HEK293 (cell line): ENCODE data around the gene ALOXE3.

ENCODE experiments used
- CTCF ChIA-PET: fragments of 350-600 bp; formaldehyde crosslinking; extraction: SDS; loops from one replicate; lab custom pipeline; 2021; ENCODE audit warnings: antibody characterized with exemption; lab: Yijun Ruan, JAX
- POLR2A ChIA-PET: fragments of 300-600 bp; formaldehyde crosslinking; extraction: SDS; loops from one replicate; lab custom pipeline; 2020; ENCODE audit warnings: antibody characterized with exemption, inconsistent platforms; lab: Yijun Ruan, JAX
- H3K27ac ChIP-seq: fragments of 200-500 bp; sonication (Bioruptor generic); 2 replicates; pipeline ENCODE4 v1.5.1; 2014; ENCODE audit warnings: low read depth, low read length, control low read depth, inconsistent platforms; ENCODE audit errors: extremely low read depth
- H3K36me3 ChIP-seq, 2 experiments: fragments of 200-500 bp in 1 of 2; sonication (Bioruptor generic) in 1 of 2; 1 replicate in 1 of 2; 2 replicates in 1 of 2; pipeline ENCODE4 v1.5.1; 2014 to 2017; ENCODE audit warnings: inconsistent platforms in 2 of 2, low read length in 2 of 2; ENCODE audit not compliant: control insufficient read depth in 2 of 2, insufficient read depth in 1 of 2
- H3K4me1 ChIP-seq: fragments of 200-500 bp; sonication (Bioruptor generic); 2 replicates; pipeline ENCODE4 v1.5.1; 2014; ENCODE audit warnings: mild to moderate bottlenecking, low read length, inconsistent platforms; ENCODE audit not compliant: control insufficient read depth, insufficient read depth
- H3K4me3 ChIP-seq: 2 replicates; pipeline ENCODE4 v1.5.1; 2011; ENCODE audit warnings: low read depth, mild to moderate bottlenecking, control low read depth, low read length, moderate library complexity
- H3K9me3 ChIP-seq: fragments of 200-500 bp; sonication (Bioruptor generic); 2 replicates; pipeline ENCODE4 v1.5.1; 2014; ENCODE audit warnings: low read depth, low read length, inconsistent platforms; ENCODE audit not compliant: control insufficient read depth, insufficient read depth
- GLI4 ChIP-seq: fragments of 450-650 bp; formaldehyde crosslinking; IDR thresholded peaks from 2 replicates; pipeline ENCODE4 v1.5.1; 2016; ENCODE audit warnings: missing biosample characterization, missing genetic modification characterization
- GLIS1 ChIP-seq: fragments of 450-650 bp; formaldehyde crosslinking; IDR thresholded peaks from 2 replicates; pipeline ENCODE4 v1.5.1; 2016; ENCODE audit warnings: missing biosample characterization, missing genetic modification characterization
- HIC1 ChIP-seq: fragments of 450-650 bp; formaldehyde crosslinking; IDR thresholded peaks from 2 replicates; pipeline ENCODE4 v1.5.1; 2016; ENCODE audit warnings: missing biosample characterization, missing genetic modification characterization
- KLF9 ChIP-seq: fragments of 450-650 bp; formaldehyde crosslinking; IDR thresholded peaks from 2 replicates; pipeline ENCODE4 v1.5.1; 2016; ENCODE audit warnings: missing biosample characterization, missing genetic modification characterization, low read depth
- PATZ1 ChIP-seq: fragments of 450-650 bp; formaldehyde crosslinking; IDR thresholded peaks from 2 replicates; pipeline ENCODE4 v1.5.1; 2016; ENCODE audit warnings: missing biosample characterization, missing genetic modification characterization
- SP3 ChIP-seq: fragments of 450-650 bp; formaldehyde crosslinking; IDR thresholded peaks from 2 replicates; pipeline ENCODE4 v1.5.1; 2016; ENCODE audit warnings: missing biosample characterization, missing genetic modification characterization
- SP7 ChIP-seq: fragments of 450-650 bp; formaldehyde crosslinking; IDR thresholded peaks from 2 replicates; pipeline ENCODE4 v1.5.1; 2016; ENCODE audit warnings: missing biosample characterization, missing genetic modification characterization
- ZBTB17 ChIP-seq: fragments of 450-650 bp; formaldehyde crosslinking; IDR thresholded peaks from 2 replicates; pipeline ENCODE4 v1.5.1; 2016; ENCODE audit warnings: missing biosample characterization, missing genetic modification characterization
- ZBTB20 ChIP-seq: fragments of 450-650 bp; formaldehyde crosslinking; IDR thresholded peaks from 2 replicates; pipeline ENCODE4 v1.5.1; 2016; ENCODE audit warnings: missing biosample characterization, missing genetic modification characterization
- ZBTB6 ChIP-seq: fragments of 450-650 bp; formaldehyde crosslinking; IDR thresholded peaks from 2 replicates; pipeline ENCODE4 v1.5.1; 2017; ENCODE audit warnings: missing biosample characterization, missing genetic modification characterization
- ZBTB7A ChIP-seq: fragments of 450-650 bp; formaldehyde crosslinking; IDR thresholded peaks from 2 replicates; pipeline ENCODE4 v1.5.1; 2016; ENCODE audit warnings: low read depth, missing biosample characterization, missing genetic modification characterization
- ZBTB8A ChIP-seq: fragments of 450-650 bp; formaldehyde crosslinking; IDR thresholded peaks from 2 replicates; pipeline ENCODE4 v1.5.1; 2016; ENCODE audit warnings: missing biosample characterization, missing genetic modification characterization
- ZFHX2 ChIP-seq: fragments of 450-650 bp; formaldehyde crosslinking; conservative IDR thresholded peaks from 2 replicates; pipeline ENCODE4 v1.5.1; 2016; ENCODE audit warnings: missing biosample characterization, missing genetic modification characterization
- ZFP69B ChIP-seq: fragments of 450-650 bp; formaldehyde crosslinking; IDR thresholded peaks from 2 replicates; pipeline ENCODE4 v1.5.1; 2016; ENCODE audit warnings: missing biosample characterization, missing genetic modification characterization
- ZNF23 ChIP-seq: fragments of 450-650 bp; formaldehyde crosslinking; IDR thresholded peaks from 2 replicates; pipeline ENCODE4 v1.5.1; 2016; ENCODE audit warnings: missing biosample characterization, missing genetic modification characterization, borderline replicate concordance
- ZNF416 ChIP-seq: fragments of 450-650 bp; formaldehyde crosslinking; IDR thresholded peaks from 2 replicates; pipeline ENCODE4 v1.5.1; 2016; ENCODE audit warnings: missing biosample characterization, missing genetic modification characterization
- ZNF423 ChIP-seq: fragments of 450-650 bp; formaldehyde crosslinking; IDR thresholded peaks from 2 replicates; pipeline ENCODE4 v1.5.1; 2016; ENCODE audit warnings: missing biosample characterization, missing genetic modification characterization
- ZNF501 ChIP-seq: fragments of 450-650 bp; formaldehyde crosslinking; IDR thresholded peaks from 2 replicates; pipeline ENCODE4 v1.5.1; 2016; ENCODE audit warnings: missing biosample characterization, missing genetic modification characterization
- ZNF561 ChIP-seq: fragments of 450-650 bp; IDR thresholded peaks from 2 replicates; pipeline ENCODE4 v1.5.1; 2018; ENCODE audit warnings: missing biosample characterization, missing genetic modification characterization, borderline replicate concordance
- ZNF596 ChIP-seq: fragments of 450-650 bp; IDR thresholded peaks from 2 replicates; pipeline ENCODE4 v1.5.0; 2018; ENCODE audit warnings: missing biosample characterization, mild to moderate bottlenecking, missing genetic modification characterization, moderate library complexity
- ZNF670 ChIP-seq: fragments of 450-650 bp; formaldehyde crosslinking; IDR thresholded peaks from 2 replicates; pipeline ENCODE4 v1.5.1; 2016; ENCODE audit warnings: missing biosample characterization, missing genetic modification characterization, low read depth
- ZNF76 ChIP-seq: fragments of 450-650 bp; formaldehyde crosslinking; IDR thresholded peaks from 2 replicates; pipeline ENCODE4; 2016; ENCODE audit warnings: low read depth, missing biosample characterization, missing genetic modification characterization, borderline replicate concordance
- TF ChIP-seq, protein P1 (sequence below): fragments of 450-650 bp; formaldehyde crosslinking; IDR thresholded peaks from 2 replicates; pipeline ENCODE4 v1.5.1; 2017; ENCODE audit warnings: missing biosample characterization, missing genetic modification characterization
- TF ChIP-seq, protein P2 (sequence below): fragments of 450-650 bp; formaldehyde crosslinking; IDR thresholded peaks from 2 replicates; pipeline ENCODE4 v1.5.1; 2016; ENCODE audit warnings: missing biosample characterization, missing genetic modification characterization
- TF ChIP-seq, protein P3 (sequence below): fragments of 450-650 bp; formaldehyde crosslinking; IDR thresholded peaks from 2 replicates; pipeline ENCODE4 v1.5.1; 2016; ENCODE audit warnings: missing biosample characterization, missing genetic modification characterization

ALOXE3 gene

DNA sequence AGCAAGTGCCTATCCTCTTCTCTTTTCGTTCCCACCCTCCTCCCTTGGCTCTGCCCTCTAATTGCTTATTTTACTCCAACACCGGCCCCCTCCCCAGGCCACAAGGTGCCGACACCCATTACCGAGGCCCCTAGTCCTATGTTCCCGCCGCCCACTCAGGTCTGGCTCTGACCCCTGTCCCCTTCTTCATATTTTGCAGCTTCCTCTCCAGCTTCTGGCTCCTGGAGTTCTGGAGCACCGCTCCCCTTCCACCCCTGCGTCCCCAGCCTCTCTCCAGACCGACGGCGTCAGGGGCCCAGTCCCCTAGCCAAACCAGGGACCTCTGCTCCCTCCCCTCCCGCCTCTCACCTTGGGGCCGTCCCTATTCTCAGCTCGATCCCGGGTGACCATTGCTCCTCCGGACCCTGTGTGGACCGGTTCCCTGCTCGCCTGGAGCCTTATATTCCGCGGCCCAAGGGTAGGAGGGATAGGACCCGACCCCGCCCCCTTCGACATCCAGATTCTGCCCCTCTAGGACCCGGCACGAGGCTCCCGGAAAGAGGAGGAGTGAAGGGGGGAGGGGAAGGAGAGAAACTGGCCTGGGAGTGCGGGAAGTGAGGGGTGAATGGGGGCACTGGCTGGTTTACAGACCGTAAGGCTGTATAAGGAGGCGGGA lies 5.5 kb upstream of the ALOXE3 start, which contains the start of gene HES7:
Gene HES7, minus strand, starts transcription at position 412 of the 655 bp plus-strand sequence. Its CDS starts 22 bp downstream, at position 390.
- Histone ChIP-seq H3K4me1 (peaks cover 14% of the 10 kb centered on the region), H3K27ac (peak within 1 kb of the TSS; percentile 21; the same call in 1 of the 2 replicates), H3K4me3 (peak within 1 kb of the TSS; percentile 70), H3K36me3 (no peaks in the 10 kb centered on the region), H3K9me3 (no peaks in the 10 kb centered on the region)
- ChIA-PET POLR2A (interaction anchor here (0.8 to 3.5 kb wide), 10 partner anchors 16 to 172 kb away, joined by 3 to 27 read pairs (median 4); partner anchors contain the start of genes AURKB, BORCS6 and SLC25A35), CTCF (interaction anchor here (0.6 to 4.1 kb wide), 11 partner anchors 10 to 260 kb away, joined by 3 to 33 read pairs (median 4); no protein-coding TSS in a partner anchor)
- no peak for TF ChIP-seq ZNF670 (tag by site-specific recombination)
- TF ChIP-seq ZBTB17 (tag by site-specific recombination): peak; percentile 91
- peak; percentile 92 for TF ChIP-seq SP3
- TF ChIP-seq ZNF423: 0 out of 2 replicates have a peak, but pooled peaks have one; percentile 36
- peak; percentile 84 for TF ChIP-seq ZBTB6 (tag by site-specific recombination)
- 0 out of 2 replicates have a peak, but pooled peaks have one; percentile 9 for TF ChIP-seq ZBTB7A (tag by site-specific recombination)
- TF ChIP-seq ZNF596 (tag by site-specific recombination): peak; percentile 8; the same call in 1 of the 2 replicates
- peak; percentile 43; the same call in 1 of the 2 replicates for TF ChIP-seq ZFP69B (tag by site-specific recombination)
- TF ChIP-seq GLIS1 (tag by site-specific recombination): peak; percentile 37; the same call in 1 of the 2 replicates
- peak; percentile 90 for TF ChIP-seq KLF9 (tag by site-specific recombination)
- TF ChIP-seq, protein P1, sequence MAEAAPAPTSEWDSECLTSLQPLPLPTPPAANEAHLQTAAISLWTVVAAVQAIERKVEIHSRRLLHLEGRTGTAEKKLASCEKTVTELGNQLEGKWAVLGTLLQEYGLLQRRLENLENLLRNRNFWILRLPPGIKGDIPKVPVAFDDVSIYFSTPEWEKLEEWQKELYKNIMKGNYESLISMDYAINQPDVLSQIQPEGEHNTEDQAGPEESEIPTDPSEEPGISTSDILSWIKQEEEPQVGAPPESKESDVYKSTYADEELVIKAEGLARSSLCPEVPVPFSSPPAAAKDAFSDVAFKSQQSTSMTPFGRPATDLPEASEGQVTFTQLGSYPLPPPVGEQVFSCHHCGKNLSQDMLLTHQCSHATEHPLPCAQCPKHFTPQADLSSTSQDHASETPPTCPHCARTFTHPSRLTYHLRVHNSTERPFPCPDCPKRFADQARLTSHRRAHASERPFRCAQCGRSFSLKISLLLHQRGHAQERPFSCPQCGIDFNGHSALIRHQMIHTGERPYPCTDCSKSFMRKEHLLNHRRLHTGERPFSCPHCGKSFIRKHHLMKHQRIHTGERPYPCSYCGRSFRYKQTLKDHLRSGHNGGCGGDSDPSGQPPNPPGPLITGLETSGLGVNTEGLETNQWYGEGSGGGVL (tag by site-specific recombination): peak; percentile 85
- peak; percentile 58 for TF ChIP-seq SP7 (tag by site-specific recombination)
- TF ChIP-seq ZNF76 (tag by site-specific recombination): peak; percentile 63
- 0 out of 2 replicates have a peak, but pooled peaks have one; percentile 31 for TF ChIP-seq ZNF561
- no peak for TF ChIP-seq ZNF416
- no peak for TF ChIP-seq ZNF23 (tag by site-specific recombination)
- peak; percentile 84 for TF ChIP-seq PATZ1 (tag by site-specific recombination)
- TF ChIP-seq, protein P2, sequence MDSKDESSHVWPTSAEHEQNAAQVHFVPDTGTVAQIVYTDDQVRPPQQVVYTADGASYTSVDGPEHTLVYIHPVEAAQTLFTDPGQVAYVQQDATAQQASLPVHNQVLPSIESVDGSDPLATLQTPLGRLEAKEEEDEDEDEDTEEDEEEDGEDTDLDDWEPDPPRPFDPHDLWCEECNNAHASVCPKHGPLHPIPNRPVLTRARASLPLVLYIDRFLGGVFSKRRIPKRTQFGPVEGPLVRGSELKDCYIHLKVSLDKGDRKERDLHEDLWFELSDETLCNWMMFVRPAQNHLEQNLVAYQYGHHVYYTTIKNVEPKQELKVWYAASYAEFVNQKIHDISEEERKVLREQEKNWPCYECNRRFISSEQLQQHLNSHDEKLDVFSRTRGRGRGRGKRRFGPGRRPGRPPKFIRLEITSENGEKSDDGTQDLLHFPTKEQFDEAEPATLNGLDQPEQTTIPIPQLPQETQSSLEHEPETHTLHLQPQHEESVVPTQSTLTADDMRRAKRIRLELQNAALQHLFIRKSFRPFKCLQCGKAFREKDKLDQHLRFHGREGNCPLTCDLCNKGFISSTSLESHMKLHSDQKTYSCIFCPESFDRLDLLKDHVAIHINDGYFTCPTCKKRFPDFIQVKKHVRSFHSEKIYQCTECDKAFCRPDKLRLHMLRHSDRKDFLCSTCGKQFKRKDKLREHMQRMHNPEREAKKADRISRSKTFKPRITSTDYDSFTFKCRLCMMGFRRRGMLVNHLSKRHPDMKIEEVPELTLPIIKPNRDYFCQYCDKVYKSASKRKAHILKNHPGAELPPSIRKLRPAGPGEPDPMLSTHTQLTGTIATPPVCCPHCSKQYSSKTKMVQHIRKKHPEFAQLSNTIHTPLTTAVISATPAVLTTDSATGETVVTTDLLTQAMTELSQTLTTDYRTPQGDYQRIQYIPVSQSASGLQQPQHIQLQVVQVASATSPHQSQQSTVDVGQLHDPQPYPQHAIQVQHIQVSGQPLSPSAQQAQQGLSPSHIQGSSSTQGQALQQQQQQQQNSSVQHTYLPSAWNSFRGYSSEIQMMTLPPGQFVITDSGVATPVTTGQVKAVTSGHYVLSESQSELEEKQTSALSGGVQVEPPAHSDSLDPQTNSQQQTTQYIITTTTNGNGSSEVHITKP (tag by site-specific recombination): peak; percentile 71; the same call in 1 of the 2 replicates
- 0 out of 2 replicates have a peak, but pooled peaks have one; percentile 13 for TF ChIP-seq HIC1 (tag by site-specific recombination)
- TF ChIP-seq, protein P3, sequence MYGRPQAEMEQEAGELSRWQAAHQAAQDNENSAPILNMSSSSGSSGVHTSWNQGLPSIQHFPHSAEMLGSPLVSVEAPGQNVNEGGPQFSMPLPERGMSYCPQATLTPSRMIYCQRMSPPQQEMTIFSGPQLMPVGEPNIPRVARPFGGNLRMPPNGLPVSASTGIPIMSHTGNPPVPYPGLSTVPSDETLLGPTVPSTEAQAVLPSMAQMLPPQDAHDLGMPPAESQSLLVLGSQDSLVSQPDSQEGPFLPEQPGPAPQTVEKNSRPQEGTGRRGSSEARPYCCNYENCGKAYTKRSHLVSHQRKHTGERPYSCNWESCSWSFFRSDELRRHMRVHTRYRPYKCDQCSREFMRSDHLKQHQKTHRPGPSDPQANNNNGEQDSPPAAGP: peak; percentile 13; the same call in 1 of the 2 replicates
- TF ChIP-seq ZBTB8A (tag by site-specific recombination): peak; percentile 65
- peak; percentile 43 for TF ChIP-seq ZFHX2 (tag by site-specific recombination)
- TF ChIP-seq ZNF501 (tag by site-specific recombination): peak; percentile 58; the same call in 1 of the 2 replicates
- no peak for TF ChIP-seq GLI4 (tag by site-specific recombination)
- TF ChIP-seq ZBTB20: peak; percentile 99
